ENCODE data around the gene FUT7. TPM values are rescaled to one million over a fixed set of nuclear protein-coding genes. Genes with fewer than 3 reads are reported as not detected.
A peak's percentile ranks its signal among the peaks of the same experiment; 100 is the strongest.

The FUT7 gene
- total and polyA plus RNA-seq, 2 of the 13 experiments (the other 11 are each of a cell fraction or from before 2014, with no cell fraction given), result 0.05 TPM; not detected in 1

DNA sequence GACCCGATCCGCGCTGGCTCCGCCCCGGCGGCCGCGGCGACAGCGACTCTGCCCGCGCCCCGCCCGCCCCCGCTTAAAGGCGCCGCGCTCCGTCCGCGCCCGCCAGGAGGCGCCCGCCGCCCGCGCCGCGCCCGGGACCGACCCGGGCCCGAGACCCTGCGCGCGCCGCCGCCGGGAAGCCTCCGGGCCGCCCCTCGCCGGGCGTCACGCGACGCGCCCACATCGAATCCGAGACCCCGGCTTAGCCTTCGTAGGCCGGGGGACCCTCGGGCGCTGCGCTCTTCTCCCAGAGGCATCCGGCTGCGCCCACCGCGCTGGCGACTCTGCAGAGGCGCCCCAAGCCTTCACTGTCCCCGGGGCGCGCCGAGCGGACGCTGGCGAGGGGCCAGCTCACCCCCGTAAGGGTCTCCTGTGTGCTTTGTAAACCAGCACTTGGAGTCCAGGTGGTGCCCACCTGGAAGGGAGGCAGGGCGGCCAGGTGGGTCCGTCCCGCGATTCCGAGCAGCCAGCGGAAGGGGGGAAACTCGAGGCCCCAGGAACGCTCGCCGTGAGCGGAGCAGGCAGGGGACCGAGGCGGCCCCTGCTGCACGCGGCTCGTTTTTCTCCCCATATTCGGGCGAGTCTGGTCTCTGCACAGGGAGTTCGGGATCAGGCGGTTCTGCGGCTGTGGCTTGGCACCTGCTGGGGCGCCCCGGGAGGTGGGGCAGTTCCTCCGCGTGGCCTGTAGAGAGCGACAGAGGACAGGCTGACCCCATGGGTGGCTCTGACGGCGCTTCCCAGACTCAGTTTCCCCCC is 3.4 kb downstream of the FUT7 start (continued):
- 0 out of 2 replicates have a peak, but pooled peaks have one; percentile 43 for TF ChIP-seq EED (CRISPR knock-in tag; IDR thresholded peaks at IDR 0.05)
- TF ChIP-seq ETV6 (CRISPR knock-in tag; conservative IDR thresholded peaks at IDR 0.05), result no peak
- TF ChIP-seq RBFOX2 (IDR thresholded peaks at IDR 0.05; ENCODE audit: low read depth, low read length), result 0 out of 2 replicates have a peak, but pooled peaks have one; percentile 35
- TF ChIP-seq, protein P1, sequence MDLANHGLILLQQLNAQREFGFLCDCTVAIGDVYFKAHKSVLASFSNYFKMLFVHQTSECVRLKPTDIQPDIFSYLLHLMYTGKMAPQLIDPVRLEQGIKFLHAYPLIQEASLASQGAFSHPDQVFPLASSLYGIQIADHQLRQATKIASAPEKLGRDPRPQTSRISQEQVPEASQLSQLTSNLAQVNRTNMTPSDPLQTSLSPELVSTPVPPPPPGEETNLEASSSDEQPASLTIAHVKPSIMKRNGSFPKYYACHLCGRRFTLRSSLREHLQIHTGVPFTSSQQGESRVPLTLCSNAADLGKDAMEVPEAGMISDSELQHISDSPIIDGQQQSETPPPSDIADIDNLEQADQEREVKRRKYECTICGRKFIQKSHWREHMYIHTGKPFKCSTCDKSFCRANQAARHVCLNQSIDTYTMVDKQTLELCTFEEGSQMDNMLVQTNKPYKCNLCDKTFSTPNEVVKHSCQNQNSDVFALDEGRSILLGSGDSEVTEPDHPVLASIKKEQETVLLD (CRISPR knock-in tag; IDR thresholded peaks at IDR 0.05; ENCODE audit: low read depth), result no peak; the same call in 1 of the 2 replicates
- no peak for TF ChIP-seq TEAD2 (CRISPR knock-in tag; IDR thresholded peaks at IDR 0.05)
- TF ChIP-seq, protein P2, sequence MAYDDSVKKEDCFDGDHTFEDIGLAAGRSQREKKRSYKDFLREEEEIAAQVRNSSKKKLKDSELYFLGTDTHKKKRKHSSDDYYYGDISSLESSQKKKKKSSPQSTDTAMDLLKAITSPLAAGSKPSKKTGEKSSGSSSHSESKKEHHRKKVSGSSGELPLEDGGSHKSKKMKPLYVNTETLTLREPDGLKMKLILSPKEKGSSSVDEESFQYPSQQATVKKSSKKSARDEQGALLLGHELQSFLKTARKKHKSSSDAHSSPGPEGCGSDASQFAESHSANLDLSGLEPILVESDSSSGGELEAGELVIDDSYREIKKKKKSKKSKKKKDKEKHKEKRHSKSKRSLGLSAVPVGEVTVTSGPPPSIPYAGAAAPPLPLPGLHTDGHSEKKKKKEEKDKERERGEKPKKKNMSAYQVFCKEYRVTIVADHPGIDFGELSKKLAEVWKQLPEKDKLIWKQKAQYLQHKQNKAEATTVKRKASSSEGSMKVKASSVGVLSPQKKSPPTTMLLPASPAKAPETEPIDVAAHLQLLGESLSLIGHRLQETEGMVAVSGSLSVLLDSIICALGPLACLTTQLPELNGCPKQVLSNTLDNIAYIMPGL (CRISPR knock-in tag; IDR thresholded peaks at IDR 0.05; ENCODE audit: borderline replicate concordance in 1 of 2, low read depth in 1 of 2), result peak in 1 of 2 experiments; percentile 24; a peak in 1 of 4 replicates
- TF ChIP-seq HNRNPLL (IDR thresholded peaks at IDR 0.05; ENCODE audit: low read depth, low read length, poor library complexity, severe bottlenecking), result peak; percentile 58
- TF ChIP-seq, protein P3, sequence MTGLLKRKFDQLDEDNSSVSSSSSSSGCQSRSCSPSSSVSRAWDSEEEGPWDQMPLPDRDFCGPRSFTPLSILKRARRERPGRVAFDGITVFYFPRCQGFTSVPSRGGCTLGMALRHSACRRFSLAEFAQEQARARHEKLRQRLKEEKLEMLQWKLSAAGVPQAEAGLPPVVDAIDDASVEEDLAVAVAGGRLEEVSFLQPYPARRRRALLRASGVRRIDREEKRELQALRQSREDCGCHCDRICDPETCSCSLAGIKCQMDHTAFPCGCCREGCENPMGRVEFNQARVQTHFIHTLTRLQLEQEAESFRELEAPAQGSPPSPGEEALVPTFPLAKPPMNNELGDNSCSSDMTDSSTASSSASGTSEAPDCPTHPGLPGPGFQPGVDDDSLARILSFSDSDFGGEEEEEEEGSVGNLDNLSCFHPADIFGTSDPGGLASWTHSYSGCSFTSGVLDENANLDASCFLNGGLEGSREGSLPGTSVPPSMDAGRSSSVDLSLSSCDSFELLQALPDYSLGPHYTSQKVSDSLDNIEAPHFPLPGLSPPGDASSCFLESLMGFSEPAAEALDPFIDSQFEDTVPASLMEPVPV (CRISPR knock-in tag; IDR thresholded peaks at IDR 0.05), result no peak
- TF ChIP-seq, protein P4, sequence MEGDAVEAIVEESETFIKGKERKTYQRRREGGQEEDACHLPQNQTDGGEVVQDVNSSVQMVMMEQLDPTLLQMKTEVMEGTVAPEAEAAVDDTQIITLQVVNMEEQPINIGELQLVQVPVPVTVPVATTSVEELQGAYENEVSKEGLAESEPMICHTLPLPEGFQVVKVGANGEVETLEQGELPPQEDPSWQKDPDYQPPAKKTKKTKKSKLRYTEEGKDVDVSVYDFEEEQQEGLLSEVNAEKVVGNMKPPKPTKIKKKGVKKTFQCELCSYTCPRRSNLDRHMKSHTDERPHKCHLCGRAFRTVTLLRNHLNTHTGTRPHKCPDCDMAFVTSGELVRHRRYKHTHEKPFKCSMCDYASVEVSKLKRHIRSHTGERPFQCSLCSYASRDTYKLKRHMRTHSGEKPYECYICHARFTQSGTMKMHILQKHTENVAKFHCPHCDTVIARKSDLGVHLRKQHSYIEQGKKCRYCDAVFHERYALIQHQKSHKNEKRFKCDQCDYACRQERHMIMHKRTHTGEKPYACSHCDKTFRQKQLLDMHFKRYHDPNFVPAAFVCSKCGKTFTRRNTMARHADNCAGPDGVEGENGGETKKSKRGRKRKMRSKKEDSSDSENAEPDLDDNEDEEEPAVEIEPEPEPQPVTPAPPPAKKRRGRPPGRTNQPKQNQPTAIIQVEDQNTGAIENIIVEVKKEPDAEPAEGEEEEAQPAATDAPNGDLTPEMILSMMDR (CRISPR knock-in tag; IDR thresholded peaks at IDR 0.05), result peak; percentile 59
- no peak for TF ChIP-seq ZNF605 (CRISPR knock-in tag; IDR thresholded peaks at IDR 0.05)
- TF ChIP-seq, protein P5, sequence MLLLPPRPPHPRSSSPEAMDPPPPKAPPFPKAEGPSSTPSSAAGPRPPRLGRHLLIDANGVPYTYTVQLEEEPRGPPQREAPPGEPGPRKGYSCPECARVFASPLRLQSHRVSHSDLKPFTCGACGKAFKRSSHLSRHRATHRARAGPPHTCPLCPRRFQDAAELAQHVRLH (CRISPR knock-in tag; IDR thresholded peaks at IDR 0.05; ENCODE audit: borderline replicate concordance, low read depth), result peak; percentile 33; the same call in 1 of the 2 replicates
- no peak for TF ChIP-seq ZNF749 (CRISPR knock-in tag; IDR thresholded peaks at IDR 0.05; ENCODE audit: borderline replicate concordance)
- no peak for TF ChIP-seq ISX (CRISPR knock-in tag; conservative IDR thresholded peaks at IDR 0.05)
- TF ChIP-seq, protein P6, sequence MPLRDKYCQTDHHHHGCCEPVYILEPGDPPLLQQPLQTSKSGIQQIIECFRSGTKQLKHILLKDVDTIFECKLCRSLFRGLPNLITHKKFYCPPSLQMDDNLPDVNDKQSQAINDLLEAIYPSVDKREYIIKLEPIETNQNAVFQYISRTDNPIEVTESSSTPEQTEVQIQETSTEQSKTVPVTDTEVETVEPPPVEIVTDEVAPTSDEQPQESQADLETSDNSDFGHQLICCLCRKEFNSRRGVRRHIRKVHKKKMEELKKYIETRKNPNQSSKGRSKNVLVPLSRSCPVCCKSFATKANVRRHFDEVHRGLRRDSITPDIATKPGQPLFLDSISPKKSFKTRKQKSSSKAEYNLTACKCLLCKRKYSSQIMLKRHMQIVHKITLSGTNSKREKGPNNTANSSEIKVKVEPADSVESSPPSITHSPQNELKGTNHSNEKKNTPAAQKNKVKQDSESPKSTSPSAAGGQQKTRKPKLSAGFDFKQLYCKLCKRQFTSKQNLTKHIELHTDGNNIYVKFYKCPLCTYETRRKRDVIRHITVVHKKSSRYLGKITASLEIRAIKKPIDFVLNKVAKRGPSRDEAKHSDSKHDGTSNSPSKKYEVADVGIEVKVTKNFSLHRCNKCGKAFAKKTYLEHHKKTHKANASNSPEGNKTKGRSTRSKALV (CRISPR knock-in tag; IDR thresholded peaks at IDR 0.05), result no peak
- TF ChIP-seq ZNF143 (CRISPR knock-in tag; IDR thresholded peaks at IDR 0.05), result 0 out of 2 replicates have a peak, but pooled peaks have one; percentile 23
- peak; percentile 29; the same call in 1 of the 2 replicates for TF ChIP-seq ZNF777 (CRISPR knock-in tag; IDR thresholded peaks at IDR 0.05)
- TF ChIP-seq SPEN (CRISPR knock-in tag; IDR thresholded peaks at IDR 0.05; ENCODE audit: low read depth), result no peak
